Lung (tissue), 12 donors: Measurements from ENCODE around the gene TCOF1. TPM values are rescaled to one million over a fixed set of nuclear protein-coding genes. Genes with fewer than 3 reads are reported as not detected.

Experiments
- ATAC-seq: fragments of 200-7000 bp; cut with Tn5 transposase; one replicate; pipeline ENCODE4 v1.9.1; 2020; ENCODE audit warnings: moderate number of reproducible peaks; ENCODE audit not compliant: insufficient read depth, low FRiP score
- DNase-seq, 3 donors: peaks; one replicate each; pipeline ENCODE4 v3.0.0-alpha.2; 2013 to 2017
- H3K27ac ChIP-seq, 2 donors: one replicate each; pipeline ENCODE4 v1.5.1; 2013; ENCODE audit warnings: mild to moderate bottlenecking in 2 of 2, moderate library complexity in 2 of 2, control low read depth in 1 of 2, inconsistent platforms in 1 of 2, low read depth in 1 of 2, low read length in 1 of 2
- H3K27me3 ChIP-seq, 3 donors: one replicate each; pipeline ENCODE4 v1.5.1; 2013; ENCODE audit warnings: low read length in 2 of 3; ENCODE audit not compliant: control insufficient read depth in 3 of 3, insufficient read depth in 3 of 3
- H3K36me3 ChIP-seq, 4 donors: one replicate each; pipeline ENCODE4 v1.5.1; 2013; ENCODE audit warnings: low read length in 4 of 4, mild to moderate bottlenecking in 1 of 4, moderate library complexity in 1 of 4; ENCODE audit not compliant: control insufficient read depth in 4 of 4, insufficient read depth in 4 of 4
- H3K4me1 ChIP-seq, 5 donors: one replicate each; pipeline ENCODE4 v1.5.1; 2013; ENCODE audit warnings: low read length in 5 of 5, mild to moderate bottlenecking in 2 of 5, moderate library complexity in 1 of 5; ENCODE audit not compliant: control insufficient read depth in 5 of 5, insufficient read depth in 5 of 5
- H3K4me3 ChIP-seq: one replicate; pipeline ENCODE4 v1.5.1; 2013; ENCODE audit warnings: mild to moderate bottlenecking, control low read depth, moderate library complexity
- H3K9ac ChIP-seq, 2 donors: one replicate each; pipeline ENCODE4 v1.5.1; 2013; ENCODE audit warnings: low read length in 2 of 2, control low read depth in 1 of 2; ENCODE audit not compliant: insufficient read depth in 1 of 2
- H3K9me3 ChIP-seq, 4 donors: one replicate each; pipeline ENCODE4 v1.5.1; 2013; ENCODE audit warnings: low read length in 3 of 4, mild to moderate bottlenecking in 1 of 4, moderate library complexity in 1 of 4; ENCODE audit not compliant: control insufficient read depth in 4 of 4, insufficient read depth in 3 of 4
- CTCF ChIP-seq: IDR thresholded peaks from 2 replicates; pipeline ENCODE4 v1.5.1; 2012; ENCODE audit warnings: mild to moderate bottlenecking; ENCODE audit errors: control extremely low read depth, extremely low read depth
- WGBS, 2 donors: extraction: QIAGEN DNeasy Blood & Tissue Kit; methylation state at CpG; one replicate each; pipeline ENCODE4 v1.1.7; 2013; 5-methylcytosine and 5-hydroxymethylcytosine counted together
- polyA plus RNA-seq, 2 donors: library from polyadenylated mRNA; stranded (reverse); fragments of 200-250 nt; gene quantifications; one replicate each; pipeline ENCODE4 v1.2.1, GENCODE V29; 2013
- total RNA-seq, 2 donors: library from RNA; depleted of rRNA in 1 of 2; stranded (reverse); fragments of >200 nt in 1 of 2; gene quantifications; one replicate each; pipeline ENCODE4 v1.2.1, GENCODE V29; 2014 to 2021
- donor health status: control.
- donor health status: control.
- donor health status: Bipolar disorder and iron deficiency.
- donor health status: healthy.
- donor health status: DM: yes; HTN: yes; CAD: no.

The TCOF1 gene
- total and polyA plus RNA-seq, 4 donors = 13.3 to 25.3 (median 15.9) TPM

GRCh38 chr5:150448952-150449516, 91.5 kb downstream of the TCOF1 start:
- ATAC-seq (peak; percentile 56), DNase-seq (peak in 1 of 3 donors; percentile 40)
- peaks cover 0 to 13% (median 6%) of the 10 kb centered on the region in 5 donors for H3K4me1 ChIP-seq
- no peaks in the 10 kb centered on the region for H3K27me3 ChIP-seq
- no peak for TF ChIP-seq CTCF
- peak overlapping the region; percentile 73 to 94 for H3K27ac ChIP-seq
- no peaks in the 10 kb centered on the region for H3K9me3 ChIP-seq
- peak overlapping the region; percentile 93 for H3K4me3 ChIP-seq
- H3K36me3 ChIP-seq = peaks cover 34 to 42% (median 37%) of the 10 kb centered on the region in 4 donors
- peak overlapping the region; percentile 88 to 100 for H3K9ac ChIP-seq
- WGBS, 2 donors = 0 to 1% methylated on average over 31 of the region's 31 CpGs

Other genes with a start within 250 kb of the TCOF1 start
- gene PDGFRB, start 201.9 kb upstream of the TCOF1 start, total RNA-seq = 100 to 1,000 TPM; 110 to 215 TPM
- 10 to 100 TPM; 33.6 to 46.5 TPM for gene PDGFRB, start 201.9 kb upstream of the TCOF1 start, polyA plus RNA-seq
- under 1 TPM; 0.25 to 0.43 TPM for gene CDX1, start 190.9 kb upstream of the TCOF1 start, total RNA-seq
- under 1 TPM; 0.09 to 0.28 TPM for gene CDX1, start 190.9 kb upstream of the TCOF1 start, polyA plus RNA-seq
- under 1 TPM in 1 of 2 donors, not detected in 1; 0.06 TPM for gene SLC6A7, start 167.6 kb upstream of the TCOF1 start, total RNA-seq
- gene SLC6A7, start 167.6 kb upstream of the TCOF1 start, polyA plus RNA-seq = under 1 TPM; 0.02 to 0.03 TPM
- gene CAMK2A, start 67.9 kb upstream of the TCOF1 start, total RNA-seq = 1 to 10 TPM; 1.6 to 2.7 TPM
- under 1 TPM; 0.31 to 0.44 TPM for gene CAMK2A, start 67.9 kb upstream of the TCOF1 start, polyA plus RNA-seq
- 10 to 100 TPM in 1 of 2 donors, 1 to 10 TPM in 1; 5.7 to 15.4 TPM for gene ARSI, start 54.8 kb upstream of the TCOF1 start, total RNA-seq
- gene ARSI, start 54.8 kb upstream of the TCOF1 start, polyA plus RNA-seq = 1 to 10 TPM in 1 of 2 donors, under 1 TPM in 1; 0.91 to 2.5 TPM
- gene CD74, start 55.2 kb downstream of the TCOF1 start, total RNA-seq = 1,000 to 10,000 TPM; 1,061 to 2,819 TPM
- 1,000 to 10,000 TPM; 1,429 to 2,010 TPM for gene CD74, start 55.2 kb downstream of the TCOF1 start, polyA plus RNA-seq
- gene RPS14, start 92.0 kb downstream of the TCOF1 start, total RNA-seq = 1,000 to 10,000 TPM; 1,065 to 1,395 TPM
- 1,000 to 10,000 TPM; 3,509 to 4,623 TPM for gene RPS14, start 92.0 kb downstream of the TCOF1 start, polyA plus RNA-seq
- gene NDST1, start 150.4 kb downstream of the TCOF1 start, total RNA-seq = 100 to 1,000 TPM in 1 of 2 donors, 10 to 100 TPM in 1; 71.6 to 145 TPM
- 10 to 100 TPM; 45.6 to 49.8 TPM for gene NDST1, start 150.4 kb downstream of the TCOF1 start, polyA plus RNA-seq